AG10803 (cell line): ENCODE measurements around the gene RALGAPA2.

Experiments
- DNase-seq: peaks from one replicate; pipeline ENCODE4 v3.0.0; 2010; ENCODE audit warnings: low read depth
- H3K4me3 ChIP-seq: 2 replicates; pipeline ENCODE4 v1.5.1; 2011; ENCODE audit warnings: mild to moderate bottlenecking, low read length, control low read depth
- CTCF ChIP-seq: conservative IDR thresholded peaks from 2 replicates; pipeline ENCODE4 v1.5.1; 2011; ENCODE audit warnings: mild to moderate bottlenecking, low read length, control low read depth, inconsistent platforms

RALGAPA2 gene

GRCh38 chr20:20593447-20594170 is 118.8 kb downstream of the RALGAPA2 start:
- peak; percentile 57 for TF ChIP-seq CTCF
- peak; percentile 50 for DNase-seq
- no peak overlapping the region for H3K4me3 ChIP-seq

- DNase-seq = no peak
- TF ChIP-seq CTCF = no peak
Measured at GRCh38 chr20:20585146-20585545, 127.3 kb downstream of the RALGAPA2 start.

GRCh38 chr20:20582734-20583133 is 129.7 kb downstream of the RALGAPA2 start:
- no peak for TF ChIP-seq CTCF
- no peak overlapping the region for H3K4me3 ChIP-seq
- no peak for DNase-seq

More at GRCh38 chr20:20585146-20585545, 127.3 kb downstream of the RALGAPA2 start:
- no peak overlapping the region for H3K4me3 ChIP-seq

- no peak overlapping the region for H3K4me3 ChIP-seq
- DNase-seq = no peak
- TF ChIP-seq CTCF = no peak
Measured at GRCh38 chr20:20580139-20580538, 132.3 kb downstream of the RALGAPA2 start.

GRCh38 chr20:20578838-20579237 is 133.6 kb downstream of the RALGAPA2 start:
- no peak overlapping the region for H3K4me3 ChIP-seq
- DNase-seq = no peak
- TF ChIP-seq CTCF = no peak

GRCh38 chr20:20573797-20574196 is 138.6 kb downstream of the RALGAPA2 start:
- no peak for TF ChIP-seq CTCF
- H3K4me3 ChIP-seq = no peak overlapping the region
- DNase-seq = no peak

GRCh38 chr20:20571068-20571780 is 141.2 kb downstream of the RALGAPA2 start:
- H3K4me3 ChIP-seq = no peak overlapping the region
- no peak for TF ChIP-seq CTCF
- DNase-seq = no peak
